Parathyroid adenoma (tissue), 2 donors: ENCODE measurements around the gene SPG11.
"Not testable (repeated sequence)": the region's sequence is repeated elsewhere in the genome, so short reads cannot be mapped to it uniquely, and the experiment has no call there.

ENCODE experiments used
- H2AFZ ChIP-seq: fragments of 300-600 bp; sonication (generic); one replicate; pipeline ENCODE4 v1.7.0; 2017; ENCODE audit warnings: antibody characterized with exemption, mild to moderate bottlenecking
- H3K27ac ChIP-seq: fragments of 300-600 bp; sonication (generic); one replicate; pipeline ENCODE4 v1.7.0; 2017
- H3K27me3 ChIP-seq: fragments of 300-600 bp; sonication (generic); one replicate; pipeline ENCODE4 v1.7.0; 2017; ENCODE audit warnings: low read length; ENCODE audit not compliant: control insufficient read depth, insufficient read depth
- H3K36me3 ChIP-seq: fragments of 300-600 bp; sonication (generic); one replicate; pipeline ENCODE4 v1.7.0; 2017; ENCODE audit warnings: low read length; ENCODE audit not compliant: control insufficient read depth, insufficient read depth
- H3K4me1 ChIP-seq: fragments of 300-600 bp; sonication (generic); one replicate; pipeline ENCODE4 v1.7.0; 2017; ENCODE audit warnings: control low read depth
- H3K4me2 ChIP-seq: fragments of 300-600 bp; sonication (generic); one replicate; pipeline ENCODE4 v1.7.0; 2017; ENCODE audit warnings: low read length
- H3K4me3 ChIP-seq: fragments of 300-600 bp; sonication (generic); one replicate; pipeline ENCODE4 v1.7.0; 2017; ENCODE audit warnings: low read depth, low read length
- H3K79me2 ChIP-seq: fragments of 300-600 bp; sonication (generic); one replicate; pipeline ENCODE4 v1.7.0; 2017; ENCODE audit warnings: control low read depth
- H3K9ac ChIP-seq: fragments of 300-600 bp; sonication (generic); one replicate; pipeline ENCODE4 v1.7.0; 2017; ENCODE audit warnings: mild to moderate bottlenecking
- H3K9me3 ChIP-seq: fragments of 300-600 bp; sonication (generic); one replicate; pipeline ENCODE4 v1.7.0; 2017; ENCODE audit warnings: low read length; ENCODE audit not compliant: control insufficient read depth
- CTCF ChIP-seq: fragments of 300-600 bp; sonication (generic); IDR thresholded peaks from one replicate; pipeline ENCODE4 v1.7.0; 2017; ENCODE audit warnings: antibody characterized with exemption, mild to moderate bottlenecking
- donor health status: primary hyperparathyroidism.

The SPG11 gene

GRCh38 chr15:44565387-44566154 is 97.9 kb downstream of the SPG11 start:
- H3K4me2 ChIP-seq, result no peak overlapping the region
- peaks cover 2% of the 10 kb centered on the region for H3K36me3 ChIP-seq

GRCh38 chr15:44560926-44561325 is 102.5 kb downstream of the SPG11 start:
- not testable (repeated sequence) for H3K4me2 ChIP-seq, H3K9me3 ChIP-seq, H2AFZ ChIP-seq, H3K79me2 ChIP-seq, H3K4me1 ChIP-seq, H3K9ac ChIP-seq, H3K36me3 ChIP-seq, H3K27me3 ChIP-seq, H3K4me3 ChIP-seq, H3K27ac ChIP-seq

More at GRCh38 chr15:44565387-44566154, 97.9 kb downstream of the SPG11 start:
- H3K79me2 ChIP-seq, result no peaks in the 10 kb centered on the region
- H3K9ac ChIP-seq, result no peak overlapping the region
- no peak overlapping the region for H3K4me3 ChIP-seq
- no peaks in the 10 kb centered on the region for H3K27me3 ChIP-seq
- TF ChIP-seq CTCF, result no peak
- no peaks in the 10 kb centered on the region for H3K9me3 ChIP-seq
- H3K27ac ChIP-seq, result no peak overlapping the region
- H3K4me1 ChIP-seq, result no peaks in the 10 kb centered on the region
- H2AFZ ChIP-seq, result no peak overlapping the region

GRCh38 chr15:44554934-44555723 is 108.3 kb downstream of the SPG11 start:
- peaks cover 3% of the 10 kb centered on the region for H3K4me1 ChIP-seq
- H3K9me3 ChIP-seq, result no peaks in the 10 kb centered on the region
- no peaks in the 10 kb centered on the region for H3K27me3 ChIP-seq
- no peaks in the 10 kb centered on the region for H3K36me3 ChIP-seq
- H3K79me2 ChIP-seq, result no peaks in the 10 kb centered on the region
- H3K9ac ChIP-seq, result no peak overlapping the region
- no peak overlapping the region for H2AFZ ChIP-seq
- peak overlapping the region; percentile 37 for H3K4me3 ChIP-seq
- H3K4me2 ChIP-seq, result peak overlapping the region; percentile 61
- H3K27ac ChIP-seq, result no peak overlapping the region
- no peak for TF ChIP-seq CTCF

- H3K79me2 ChIP-seq, result peaks cover 8% of the 10 kb centered on the region
- TF ChIP-seq CTCF, result no peak
- no peaks in the 10 kb centered on the region for H3K9me3 ChIP-seq
- no peaks in the 10 kb centered on the region for H3K27me3 ChIP-seq
- H3K4me1 ChIP-seq, result peaks cover 3% of the 10 kb centered on the region
- H3K4me3 ChIP-seq, result no peak overlapping the region
- H3K4me2 ChIP-seq, result no peak overlapping the region
- H3K36me3 ChIP-seq, result no peaks in the 10 kb centered on the region
- no peak overlapping the region for H3K27ac ChIP-seq
- H3K9ac ChIP-seq, result no peak overlapping the region
- H2AFZ ChIP-seq, result no peak overlapping the region
Observed at GRCh38 chr15:44550734-44551133, 112.7 kb downstream of the SPG11 start.

- no peak overlapping the region for H3K4me2 ChIP-seq
- no peak overlapping the region for H2AFZ ChIP-seq
- no peak overlapping the region for H3K27ac ChIP-seq
- H3K4me3 ChIP-seq, result no peak overlapping the region
- H3K4me1 ChIP-seq, result peaks cover under 1% of the 10 kb centered on the region
- peaks cover 8% of the 10 kb centered on the region for H3K79me2 ChIP-seq
- H3K9ac ChIP-seq, result no peak overlapping the region
- peak; percentile 15 for TF ChIP-seq CTCF
- H3K27me3 ChIP-seq, result no peaks in the 10 kb centered on the region
- H3K36me3 ChIP-seq, result no peaks in the 10 kb centered on the region
- no peaks in the 10 kb centered on the region for H3K9me3 ChIP-seq
Observed at GRCh38 chr15:44550256-44550655, 113.2 kb downstream of the SPG11 start.

GRCh38 chr15:44549152-44549551 is 114.3 kb downstream of the SPG11 start:
- H3K4me2 ChIP-seq, H3K9ac ChIP-seq: not testable (repeated sequence)

More at GRCh38 chr15:44549152-44549551, 114.3 kb downstream of the SPG11 start:
- not testable (repeated sequence) for H2AFZ ChIP-seq, H3K4me3 ChIP-seq, H3K36me3 ChIP-seq, H3K4me1 ChIP-seq, H3K27me3 ChIP-seq, H3K9me3 ChIP-seq, H3K27ac ChIP-seq
- H3K79me2 ChIP-seq, result peaks cover 11% of the 10 kb centered on the region
